Hair follicle dermal papilla cell (primary cell): Measurements from ENCODE around the gene SERPINA12. TPM values are rescaled to one million over a fixed set of nuclear protein-coding genes. Genes with fewer than 3 reads are reported as not detected.

ENCODE experiments used
- total RNA-seq: library from RNA; depleted of rRNA; stranded (reverse); fragments of >200 nt; gene quantifications from 2 replicates; pipeline ENCODE4 v1.2.3, GENCODE V29; 2012

The SERPINA12 gene, protein sequence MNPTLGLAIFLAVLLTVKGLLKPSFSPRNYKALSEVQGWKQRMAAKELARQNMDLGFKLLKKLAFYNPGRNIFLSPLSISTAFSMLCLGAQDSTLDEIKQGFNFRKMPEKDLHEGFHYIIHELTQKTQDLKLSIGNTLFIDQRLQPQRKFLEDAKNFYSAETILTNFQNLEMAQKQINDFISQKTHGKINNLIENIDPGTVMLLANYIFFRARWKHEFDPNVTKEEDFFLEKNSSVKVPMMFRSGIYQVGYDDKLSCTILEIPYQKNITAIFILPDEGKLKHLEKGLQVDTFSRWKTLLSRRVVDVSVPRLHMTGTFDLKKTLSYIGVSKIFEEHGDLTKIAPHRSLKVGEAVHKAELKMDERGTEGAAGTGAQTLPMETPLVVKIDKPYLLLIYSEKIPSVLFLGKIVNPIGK
- total RNA-seq: not detected in 2 replicates

DNA sequence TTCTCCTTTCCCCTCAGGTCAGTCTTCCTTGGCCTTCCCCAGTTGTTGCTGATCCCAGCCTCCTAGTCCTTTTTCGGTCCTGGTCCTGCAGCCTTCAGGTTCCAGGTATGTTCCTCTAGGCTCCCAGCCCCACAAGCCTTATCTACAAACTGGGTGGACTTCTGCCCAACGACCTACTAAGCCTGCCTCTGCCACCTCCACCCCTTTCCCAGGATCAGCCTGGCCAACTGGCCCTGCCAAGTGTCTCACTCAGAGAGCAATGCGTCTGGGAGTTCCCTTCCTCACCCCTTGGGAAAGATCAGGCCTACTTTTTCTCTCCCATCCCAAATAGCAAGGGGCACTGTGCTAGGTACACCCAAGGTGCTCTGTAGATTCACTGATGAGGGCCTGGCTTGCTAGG, at the start of gene SERPINA12:
Gene SERPINA12 (minus strand): TSS at position 114 of the 400 bp plus-strand sequence. CDS start 11,072 bp downstream, outside the sequence.

DNA sequence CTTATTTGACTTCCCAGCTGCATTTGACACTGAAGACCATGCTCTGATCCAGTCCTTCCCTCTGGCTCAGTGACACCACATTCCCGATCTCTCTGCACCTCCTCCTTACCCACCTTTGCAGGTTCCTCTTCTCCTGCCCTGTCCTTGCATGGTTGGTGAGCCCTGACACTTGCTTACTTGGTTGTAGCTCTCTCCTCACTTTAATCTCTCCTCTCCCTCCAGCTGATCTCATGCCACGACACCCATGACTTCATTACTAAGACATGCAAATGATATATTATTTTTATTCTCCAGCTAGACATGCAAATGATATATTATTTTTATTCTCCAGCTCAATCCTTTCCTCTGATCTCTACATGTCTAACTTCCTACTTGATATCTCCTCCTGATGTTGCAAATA, 33.2 kb downstream of the SERPINA12 start, which contains the start of gene SERPINA9:
Gene SERPINA9 (minus strand): TSS at position 175 of the 400 bp plus-strand sequence. CDS start 6,357 bp downstream, outside the sequence.

Other genes with a start within 250 kb of the SERPINA12 start
- not detected in 2 replicates for gene SERPINA10, start 216.2 kb downstream of the SERPINA12 start, total RNA-seq
- gene SERPINA6, start 186.1 kb downstream of the SERPINA12 start, total RNA-seq: under 0.01 TPM in 1 of 2 replicates, not detected in the other
- not detected in 2 replicates for gene SERPINA2, start 142.8 kb downstream of the SERPINA12 start, total RNA-seq
- gene SERPINA1, start 120.9 kb downstream of the SERPINA12 start, total RNA-seq: 0.36 TPM in 1 of 2 replicates, not detected in the other
- gene SERPINA11, start 56.7 kb downstream of the SERPINA12 start, total RNA-seq: not detected in 2 replicates
- gene SERPINA9, start 33.3 kb downstream of the SERPINA12 start, total RNA-seq: not detected in 2 replicates
- not detected in 2 replicates for gene SERPINA4, start 52.0 kb upstream of the SERPINA12 start, total RNA-seq
- gene SERPINA5, start 72.0 kb upstream of the SERPINA12 start, total RNA-seq: not detected in 2 replicates
- 0.49 and 0.85 TPM in 2 replicates for gene SERPINA3, start 102.9 kb upstream of the SERPINA12 start, total RNA-seq